CD4-positive, alpha-beta T cell treated with Interleukin-4 for 4 hours (primary cell): ENCODE measurements around the gene CCDC102B.
"Not testable (repeated sequence)": the region's sequence is repeated elsewhere in the genome, so short reads cannot be mapped to it uniquely, and the experiment has no call there.

Experiments
- DNase-seq: peaks from one replicate; pipeline ENCODE4 v3.0.0-alpha.2; 2020

The CCDC102B gene

GRCh38 chr18:68916734-68917133, 118.9 kb downstream of the CCDC102B start:
- no peak for DNase-seq

- no peak for DNase-seq
Measured at GRCh38 chr18:68918216-68918615, 120.3 kb downstream of the CCDC102B start.

- DNase-seq, result no peak
Measured at GRCh38 chr18:68919900-68920299, 122.0 kb downstream of the CCDC102B start.

- no peak for DNase-seq
Measured at GRCh38 chr18:68922392-68922791, 124.5 kb downstream of the CCDC102B start.

- DNase-seq, result no peak
Measured at GRCh38 chr18:68925268-68925667, 127.4 kb downstream of the CCDC102B start.

- no peak for DNase-seq
Measured at GRCh38 chr18:68928762-68929675, 131.1 kb downstream of the CCDC102B start.

GRCh38 chr18:68935686-68936085, 137.8 kb downstream of the CCDC102B start:
- DNase-seq, result no peak

- DNase-seq, result no peak
Measured at GRCh38 chr18:68937029-68937599, 139.2 kb downstream of the CCDC102B start.

- DNase-seq, result no peak
Measured at GRCh38 chr18:68940039-68940438, 142.2 kb downstream of the CCDC102B start.

GRCh38 chr18:68940754-68941153, 142.9 kb downstream of the CCDC102B start:
- DNase-seq, result no peak

- no peak for DNase-seq
Measured at GRCh38 chr18:68942230-68942629, 144.3 kb downstream of the CCDC102B start.

- not testable (repeated sequence) for DNase-seq
Measured at GRCh38 chr18:68943861-68944260, 146.0 kb downstream of the CCDC102B start.

- no peak for DNase-seq
Measured at GRCh38 chr18:68944330-68944729, 146.4 kb downstream of the CCDC102B start.

GRCh38 chr18:68944826-68945225, 146.9 kb downstream of the CCDC102B start:
- no peak for DNase-seq

GRCh38 chr18:68948622-68949021, 150.7 kb downstream of the CCDC102B start:
- DNase-seq, result no peak

- no peak for DNase-seq
Measured at GRCh38 chr18:68954738-68955137, 156.9 kb downstream of the CCDC102B start.

- DNase-seq, result no peak
Measured at GRCh38 chr18:68956650-68957049, 158.8 kb downstream of the CCDC102B start.

- no peak for DNase-seq
Measured at GRCh38 chr18:68960355-68960754, 162.5 kb downstream of the CCDC102B start.

- no peak for DNase-seq
Measured at GRCh38 chr18:68962623-68963022, 164.7 kb downstream of the CCDC102B start.

GRCh38 chr18:68965817-68966216, 167.9 kb downstream of the CCDC102B start:
- no peak for DNase-seq

GRCh38 chr18:68969027-68969426, 171.1 kb downstream of the CCDC102B start:
- no peak for DNase-seq

GRCh38 chr18:68972176-68972575, 174.3 kb downstream of the CCDC102B start:
- no peak for DNase-seq

GRCh38 chr18:68979737-68980136, 181.9 kb downstream of the CCDC102B start:
- no peak for DNase-seq

- DNase-seq, result no peak
Measured at GRCh38 chr18:68983126-68983525, 185.2 kb downstream of the CCDC102B start.
